Thoracic aorta endothelial cell (primary cell): Measurements from ENCODE around the gene OSCAR. TPM values are rescaled to one million over a fixed set of nuclear protein-coding genes. Genes with fewer than 3 reads are reported as not detected.

Experiments used
- total RNA-seq: library from RNA; depleted of rRNA; stranded (reverse); fragments of >200 nt; gene quantifications from 2 replicates; pipeline ENCODE4 v1.2.3, GENCODE V29; 2012

Gene OSCAR
- not detected in 2 replicates for total RNA-seq

DNA sequence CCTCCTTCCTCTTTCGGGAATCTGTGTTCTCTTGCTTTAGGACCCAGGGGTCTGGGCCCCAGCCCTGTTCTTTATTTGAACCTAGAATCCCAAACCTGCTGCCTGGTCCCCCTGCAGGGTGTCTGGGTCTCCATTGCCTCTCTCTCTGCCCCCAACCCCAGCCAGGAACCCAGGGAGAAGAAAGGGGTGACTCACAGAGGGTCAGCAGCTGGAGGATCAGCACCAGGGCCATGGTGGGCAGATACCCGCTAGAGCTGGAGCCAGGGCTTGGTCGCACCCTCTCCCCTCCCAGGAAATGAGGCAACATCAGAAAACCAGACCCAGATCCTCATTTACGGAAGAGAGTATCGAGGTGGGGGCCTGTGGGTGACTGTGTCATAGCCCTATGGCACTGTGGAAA is at the start of gene OSCAR:
TSS of gene OSCAR (minus strand) at position 243 of the 400 bp plus-strand sequence. CDS start at position 232, 11 bp downstream.

GRCh38 chr19:54137699-54138488 is 37.3 kb upstream of the OSCAR start, which contains the start of gene CNOT3:
Gene CNOT3, plus strand, starts transcription at chr19:54137762. Its CDS starts 5,217 bp downstream, at chr19:54142979.

GRCh38 chr19:54115109-54116063 is 14.8 kb upstream of the OSCAR start, which contains the start of the genes PRPF31 and TFPT:
Gene PRPF31, plus strand, starts transcription at chr19:54115754. Its CDS starts 2,525 bp downstream, at chr19:54118279.
Gene TFPT, minus strand, starts transcription at chr19:54115657. Its CDS starts 388 bp downstream, at chr19:54115269.

GRCh38 chr19:54102421-54103169 is 2.0 kb upstream of the OSCAR start, which contains the start of gene NDUFA3:
Gene NDUFA3, plus strand, starts transcription at chr19:54102855. Its CDS starts 24 bp downstream, at chr19:54102879.

DNA sequence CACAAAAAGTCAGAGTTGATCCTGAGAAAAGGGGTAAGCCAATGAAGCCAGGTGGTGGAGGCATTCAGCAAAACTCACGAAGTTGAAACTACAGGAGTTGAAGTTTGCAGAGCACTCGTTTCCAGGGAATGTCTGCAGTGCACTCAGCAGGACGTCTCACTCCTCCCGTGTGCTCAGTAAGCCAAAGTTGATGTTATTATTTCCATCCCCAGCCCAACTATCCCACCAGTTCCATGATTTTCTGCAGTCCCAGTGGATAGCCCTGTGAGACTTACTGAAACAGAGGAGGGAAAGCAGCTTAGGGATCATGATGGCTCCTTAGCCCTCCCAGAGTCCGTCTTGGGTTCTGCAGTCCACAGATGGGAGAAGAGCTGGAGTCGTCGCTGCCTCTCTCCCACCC is 19.6 kb downstream of the OSCAR start, which contains the start of gene TARM1:
TSS of gene TARM1 (minus strand) at position 334 of the 400 bp plus-strand sequence. CDS start at position 309, 25 bp downstream.

DNA sequence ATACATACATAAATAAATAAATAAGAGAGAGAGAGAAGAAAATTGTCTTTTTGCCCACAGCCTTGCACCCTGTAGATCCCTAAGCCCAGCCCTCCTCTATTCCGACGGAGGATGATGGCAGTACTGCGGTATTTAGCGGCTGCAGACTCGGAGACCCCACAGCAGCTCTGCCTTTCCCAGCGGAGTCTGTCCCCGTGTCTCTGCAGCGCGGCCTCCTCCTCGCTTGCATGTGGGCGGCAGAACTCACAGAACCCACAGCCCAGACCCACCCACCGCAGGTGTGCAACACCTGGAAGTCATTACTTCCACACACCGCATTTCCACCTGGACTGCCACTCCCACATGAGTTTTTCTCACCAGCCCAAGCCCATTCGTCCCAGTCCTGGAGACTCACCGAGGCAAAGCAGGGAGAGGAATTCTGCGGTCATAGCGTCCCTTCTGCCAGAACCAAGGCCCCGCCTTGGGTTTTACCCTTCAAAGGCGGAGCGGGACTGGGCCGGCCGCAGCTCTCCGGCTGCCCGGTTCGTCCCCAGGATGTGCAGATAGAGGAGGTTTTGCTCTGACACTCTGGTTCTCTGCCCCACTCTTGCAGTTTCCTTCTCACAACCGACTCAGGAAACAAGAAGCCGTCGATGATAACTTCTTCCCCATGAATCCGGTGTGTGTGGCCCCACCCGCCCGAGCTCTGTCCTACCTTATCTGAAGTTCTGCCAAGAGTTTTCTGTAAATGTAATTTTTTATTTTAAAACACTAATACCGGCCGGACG is 37.1 kb downstream of the OSCAR start, which contains the start of gene VSTM1:
TSS of gene VSTM1 (minus strand) at position 548 of the 767 bp plus-strand sequence. CDS start at position 428, 120 bp downstream.

Other genes with a start within 250 kb of the OSCAR start
- 27.4 and 34.5 TPM in 2 replicates for gene MYADM, start 232.9 kb downstream of the OSCAR start, total RNA-seq
- under 0.01 and 0.22 TPM in 2 replicates for gene PRKCG, start 218.6 kb downstream of the OSCAR start, total RNA-seq
- 0.22 and 0.66 TPM in 2 replicates for gene CACNG7, start 191.5 kb downstream of the OSCAR start, total RNA-seq
- 1.0 and 1.1 TPM in 2 replicates for gene CACNG8, start 137.9 kb downstream of the OSCAR start, total RNA-seq
- gene CACNG6, start 109.2 kb downstream of the OSCAR start, total RNA-seq, result 1.0 and 1.9 TPM in 2 replicates
- gene VSTM1, start 36.9 kb downstream of the OSCAR start, total RNA-seq, result not detected in 2 replicates
- not detected in 2 replicates for gene TARM1, start 19.4 kb downstream of the OSCAR start, total RNA-seq
- gene NDUFA3, start 2.1 kb upstream of the OSCAR start, total RNA-seq, result 8.1 and 11.6 TPM in 2 replicates
- gene TFPT, start 14.9 kb upstream of the OSCAR start, total RNA-seq, result 15.9 and 19.7 TPM in 2 replicates
- gene PRPF31, start 15.0 kb upstream of the OSCAR start, total RNA-seq, result 51.3 and 64.7 TPM in 2 replicates
- 15.2 and 19.6 TPM in 2 replicates for gene CNOT3, start 37.0 kb upstream of the OSCAR start, total RNA-seq
- 4.9 and 5.1 TPM in 2 replicates for gene LENG1, start 58.9 kb upstream of the OSCAR start, total RNA-seq
- 0.53 TPM in 1 of 2 replicates, not detected in the other for gene TMC4, start 72.4 kb upstream of the OSCAR start, total RNA-seq
- gene MBOAT7, start 88.8 kb upstream of the OSCAR start, total RNA-seq, result 64.0 and 112 TPM in 2 replicates
- 47.6 and 60.0 TPM in 2 replicates for gene TSEN34, start 90.5 kb upstream of the OSCAR start, total RNA-seq
- 1,424 and 1,587 TPM in 2 replicates for gene RPS9, start 100.1 kb upstream of the OSCAR start, total RNA-seq
- not detected in 2 replicates for gene LILRB3, start 122.2 kb upstream of the OSCAR start, total RNA-seq
- gene LILRA6, start 142.0 kb upstream of the OSCAR start, total RNA-seq, result not detected in 2 replicates
- gene LILRB5, start 156.5 kb upstream of the OSCAR start, total RNA-seq, result 0.07 TPM in 1 of 2 replicates, not detected in the other
- not detected in 2 replicates for gene LILRB2, start 180.3 kb upstream of the OSCAR start, total RNA-seq
- gene LILRA5, start 212.4 kb upstream of the OSCAR start, total RNA-seq, result not detected in 2 replicates
- not detected in 2 replicates for gene LILRA4, start 238.4 kb upstream of the OSCAR start, total RNA-seq